OCI-LY3 (cell line): ENCODE results near the gene GPR15LG.

Source experiments
- EZH2phosphoT487 ChIP-seq: fragments of 200-600 bp; shearing (Covaris generic); IDR thresholded peaks from 2 replicates; pipeline ENCODE4 v1.6.1; 2018; ENCODE audit warnings: antibody characterized with exemption, mixed run types, low read depth
- TF ChIP-seq, protein P1 (sequence below): fragments of 200-600, 300-600 bp; sonication (generic); IDR thresholded peaks from 2 replicates; pipeline ENCODE4 v1.5.1; 2014; ENCODE audit warnings: antibody characterized with exemption, low read length, low read depth

DNA sequence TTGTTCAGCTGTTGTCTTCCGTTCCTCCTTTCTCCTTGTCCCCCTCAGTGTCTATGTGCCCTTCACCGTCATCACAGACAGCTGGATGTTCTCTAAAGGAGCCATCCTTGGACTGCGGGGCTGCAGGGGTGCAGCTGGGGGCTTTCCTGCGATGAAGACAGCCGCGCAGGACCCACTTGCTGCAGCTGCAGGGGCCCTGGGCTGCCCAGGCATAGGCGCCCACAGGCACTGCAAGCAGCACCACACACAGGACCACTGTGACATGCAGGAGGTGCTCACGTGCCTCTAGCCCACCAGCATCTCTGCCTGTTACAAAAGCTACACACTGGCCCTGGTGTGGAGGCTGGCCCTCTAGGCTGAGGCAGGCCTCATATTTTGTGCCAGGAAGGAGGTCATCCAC lies 48.3 kb downstream of the GPR15LG start:
- TF ChIP-seq, protein P1, sequence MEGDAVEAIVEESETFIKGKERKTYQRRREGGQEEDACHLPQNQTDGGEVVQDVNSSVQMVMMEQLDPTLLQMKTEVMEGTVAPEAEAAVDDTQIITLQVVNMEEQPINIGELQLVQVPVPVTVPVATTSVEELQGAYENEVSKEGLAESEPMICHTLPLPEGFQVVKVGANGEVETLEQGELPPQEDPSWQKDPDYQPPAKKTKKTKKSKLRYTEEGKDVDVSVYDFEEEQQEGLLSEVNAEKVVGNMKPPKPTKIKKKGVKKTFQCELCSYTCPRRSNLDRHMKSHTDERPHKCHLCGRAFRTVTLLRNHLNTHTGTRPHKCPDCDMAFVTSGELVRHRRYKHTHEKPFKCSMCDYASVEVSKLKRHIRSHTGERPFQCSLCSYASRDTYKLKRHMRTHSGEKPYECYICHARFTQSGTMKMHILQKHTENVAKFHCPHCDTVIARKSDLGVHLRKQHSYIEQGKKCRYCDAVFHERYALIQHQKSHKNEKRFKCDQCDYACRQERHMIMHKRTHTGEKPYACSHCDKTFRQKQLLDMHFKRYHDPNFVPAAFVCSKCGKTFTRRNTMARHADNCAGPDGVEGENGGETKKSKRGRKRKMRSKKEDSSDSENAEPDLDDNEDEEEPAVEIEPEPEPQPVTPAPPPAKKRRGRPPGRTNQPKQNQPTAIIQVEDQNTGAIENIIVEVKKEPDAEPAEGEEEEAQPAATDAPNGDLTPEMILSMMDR: no peak
- TF ChIP-seq EZH2phosphoT487: no peak
